Measurements from ENCODE around the gene APBA1.

APBA1 gene

GRCh38 chr9:69646810-69647209 is 25.4 kb downstream of the APBA1 start:
- Mint-ChIP-seq H3K36me3 (ENCODE audit: low read depth) (no peaks in the 10 kb centered on the region), H3K27me3 (no peaks in the 10 kb centered on the region), H3K9me3 (no peaks in the 10 kb centered on the region), H3K27ac (no peak overlapping the region), H3K4me3 (no peak overlapping the region), H3K4me1 (ENCODE audit: low read depth) (no peaks in the 10 kb centered on the region)
- intact Hi-C loops (cut with micrococcal nuclease): no loop called here

GRCh38 chr9:69645488-69645887 is 26.7 kb downstream of the APBA1 start:
- Mint-ChIP-seq H3K27ac (no peak overlapping the region), H3K9me3 (no peaks in the 10 kb centered on the region), H3K4me1 (ENCODE audit: low read depth) (no peaks in the 10 kb centered on the region), H3K4me3 (no peak overlapping the region), H3K27me3 (no peaks in the 10 kb centered on the region), H3K36me3 (ENCODE audit: low read depth) (no peaks in the 10 kb centered on the region)
- intact Hi-C loops (cut with micrococcal nuclease): no loop called here

- Mint-ChIP-seq H3K4me1 (ENCODE audit: low read depth) (no peaks in the 10 kb centered on the region), H3K36me3 (ENCODE audit: low read depth) (no peaks in the 10 kb centered on the region)
These were observed 29.1 kb downstream of the APBA1 start for GRCh38 chr9:69643098-69643497.

GRCh38 chr9:69637817-69638200 is 34.4 kb downstream of the APBA1 start:
- no peaks in the 10 kb centered on the region for H3K9me3 Mint-ChIP-seq
- H3K4me1 Mint-ChIP-seq (ENCODE audit: low read depth): no peaks in the 10 kb centered on the region
- peaks cover 1% of the 10 kb centered on the region for H3K27me3 Mint-ChIP-seq
- H3K27ac Mint-ChIP-seq: no peak overlapping the region
- H3K4me3 Mint-ChIP-seq: no peak overlapping the region
- no peaks in the 10 kb centered on the region for H3K36me3 Mint-ChIP-seq (ENCODE audit: low read depth)
- intact Hi-C loops (cut with micrococcal nuclease): no loop called here

More at GRCh38 chr9:69643098-69643497, 29.1 kb downstream of the APBA1 start:
- no peaks in the 10 kb centered on the region for H3K27me3 Mint-ChIP-seq
- no peak overlapping the region for H3K4me3 Mint-ChIP-seq
- H3K9me3 Mint-ChIP-seq: no peaks in the 10 kb centered on the region
- intact Hi-C loops (cut with micrococcal nuclease): no loop called here
- H3K27ac Mint-ChIP-seq: no peak overlapping the region

- Mint-ChIP-seq H3K4me3 (no peak overlapping the region), H3K36me3 (ENCODE audit: low read depth) (no peaks in the 10 kb centered on the region), H3K27me3 (peaks cover 1% of the 10 kb centered on the region), H3K27ac (no peak overlapping the region), H3K4me1 (ENCODE audit: low read depth) (no peaks in the 10 kb centered on the region), H3K9me3 (no peaks in the 10 kb centered on the region)
- intact Hi-C loops (cut with micrococcal nuclease): no loop called here
These were observed 34.9 kb downstream of the APBA1 start for GRCh38 chr9:69637193-69637816.

GRCh38 chr9:69633716-69634115 is 38.5 kb downstream of the APBA1 start:
- no peak overlapping the region for H3K27ac Mint-ChIP-seq
- H3K27me3 Mint-ChIP-seq: peaks cover 1% of the 10 kb centered on the region
- no peaks in the 10 kb centered on the region for H3K4me1 Mint-ChIP-seq (ENCODE audit: low read depth)
- H3K36me3 Mint-ChIP-seq (ENCODE audit: low read depth): no peaks in the 10 kb centered on the region
- no peaks in the 10 kb centered on the region for H3K9me3 Mint-ChIP-seq
- no peak overlapping the region for H3K4me3 Mint-ChIP-seq
- intact Hi-C loops (cut with micrococcal nuclease): no loop called here

- Mint-ChIP-seq H3K9me3 (no peaks in the 10 kb centered on the region), H3K4me1 (ENCODE audit: low read depth) (no peaks in the 10 kb centered on the region), H3K4me3 (no peak overlapping the region), H3K36me3 (ENCODE audit: low read depth) (no peaks in the 10 kb centered on the region), H3K27ac (no peak overlapping the region), H3K27me3 (peaks cover 1% of the 10 kb centered on the region)
- intact Hi-C loops (cut with micrococcal nuclease): no loop called here
These were observed 39.4 kb downstream of the APBA1 start for GRCh38 chr9:69632768-69633167.

- H3K27me3 Mint-ChIP-seq: no peaks in the 10 kb centered on the region
- no peaks in the 10 kb centered on the region for H3K36me3 Mint-ChIP-seq (ENCODE audit: low read depth)
- H3K27ac Mint-ChIP-seq: no peak overlapping the region
- H3K4me1 Mint-ChIP-seq (ENCODE audit: low read depth): no peaks in the 10 kb centered on the region
- no peak overlapping the region for H3K4me3 Mint-ChIP-seq
- H3K9me3 Mint-ChIP-seq: no peaks in the 10 kb centered on the region
- intact Hi-C loops (cut with micrococcal nuclease): no loop called here
These were observed 44.9 kb downstream of the APBA1 start for GRCh38 chr9:69627281-69627680.

GRCh38 chr9:69623276-69623675 is 48.9 kb downstream of the APBA1 start:
- H3K27ac Mint-ChIP-seq: no peak overlapping the region
- H3K27me3 Mint-ChIP-seq: no peaks in the 10 kb centered on the region
- no peaks in the 10 kb centered on the region for H3K4me1 Mint-ChIP-seq (ENCODE audit: low read depth)
- H3K4me3 Mint-ChIP-seq: no peak overlapping the region
- H3K9me3 Mint-ChIP-seq: peaks cover 5% of the 10 kb centered on the region
- no peaks in the 10 kb centered on the region for H3K36me3 Mint-ChIP-seq (ENCODE audit: low read depth)
- intact Hi-C loops (cut with micrococcal nuclease): no loop called here

- Mint-ChIP-seq H3K9me3 (peaks cover 9% of the 10 kb centered on the region), H3K27ac (no peak overlapping the region), H3K4me1 (ENCODE audit: low read depth) (no peaks in the 10 kb centered on the region), H3K4me3 (no peak overlapping the region), H3K36me3 (ENCODE audit: low read depth) (no peaks in the 10 kb centered on the region), H3K27me3 (no peaks in the 10 kb centered on the region)
- intact Hi-C loops (cut with micrococcal nuclease): no loop called here
These were observed 49.5 kb downstream of the APBA1 start for GRCh38 chr9:69622676-69623075.

- Mint-ChIP-seq H3K27me3 (no peaks in the 10 kb centered on the region), H3K4me1 (ENCODE audit: low read depth) (no peaks in the 10 kb centered on the region), H3K36me3 (ENCODE audit: low read depth) (no peaks in the 10 kb centered on the region), H3K27ac (no peak overlapping the region), H3K9me3 (peaks cover 9% of the 10 kb centered on the region), H3K4me3 (no peak overlapping the region)
- intact Hi-C loops (cut with micrococcal nuclease): no loop called here
These were observed 50.3 kb downstream of the APBA1 start for GRCh38 chr9:69621730-69622460.

- Mint-ChIP-seq H3K4me3 (no peak overlapping the region), H3K9me3 (peaks cover 9% of the 10 kb centered on the region), H3K4me1 (ENCODE audit: low read depth) (no peaks in the 10 kb centered on the region), H3K27me3 (no peaks in the 10 kb centered on the region), H3K27ac (no peak overlapping the region), H3K36me3 (ENCODE audit: low read depth) (no peaks in the 10 kb centered on the region)
- intact Hi-C loops (cut with micrococcal nuclease): no loop called here
These were observed 51.4 kb downstream of the APBA1 start for GRCh38 chr9:69620731-69621130.

GRCh38 chr9:69619233-69619632 is 52.9 kb downstream of the APBA1 start:
- Mint-ChIP-seq H3K4me1 (ENCODE audit: low read depth) (no peaks in the 10 kb centered on the region), H3K27ac (no peak overlapping the region), H3K36me3 (ENCODE audit: low read depth) (no peaks in the 10 kb centered on the region), H3K4me3 (no peak overlapping the region), H3K9me3 (peaks cover 9% of the 10 kb centered on the region), H3K27me3 (no peaks in the 10 kb centered on the region)
- intact Hi-C loops (cut with micrococcal nuclease): no loop called here

GRCh38 chr9:69617006-69617405 is 55.2 kb downstream of the APBA1 start:
- Mint-ChIP-seq H3K4me1 (ENCODE audit: low read depth) (no peaks in the 10 kb centered on the region), H3K4me3 (no peak overlapping the region), H3K27ac (no peak overlapping the region), H3K36me3 (ENCODE audit: low read depth) (no peaks in the 10 kb centered on the region), H3K9me3 (peaks cover 9% of the 10 kb centered on the region), H3K27me3 (no peaks in the 10 kb centered on the region)
- intact Hi-C loops (cut with micrococcal nuclease): no loop called here

- H3K27me3 Mint-ChIP-seq: no peaks in the 10 kb centered on the region
- H3K4me1 Mint-ChIP-seq (ENCODE audit: low read depth): no peaks in the 10 kb centered on the region
- no peak overlapping the region for H3K4me3 Mint-ChIP-seq
- no peaks in the 10 kb centered on the region for H3K36me3 Mint-ChIP-seq (ENCODE audit: low read depth)
- no peak overlapping the region for H3K27ac Mint-ChIP-seq
- peaks cover 9% of the 10 kb centered on the region for H3K9me3 Mint-ChIP-seq
- intact Hi-C loops (cut with micrococcal nuclease): no loop called here
These were observed 56.3 kb downstream of the APBA1 start for GRCh38 chr9:69615880-69616279.

Data from dendritic cell treated with granulocyte-macrophage colony-stimulating factor and Interleukin-4, amounts not matched to agents 40 ng/mL and 50 ng/mL, for 4 days (primary cell).